Peyer's patch (tissue), 4 donors: Measurements from ENCODE around the gene ANK2.

Experiments used
- POLR2A ChIP-seq, 2 donors: fragments of 450-650 bp; IDR thresholded peaks; one replicate each; pipeline ENCODE4 v1.5.1; 2017; ENCODE audit warnings: antibody characterized with exemption in 2 of 2, mild to moderate bottlenecking in 2 of 2, moderate library complexity in 2 of 2
- TF ChIP-seq, protein P1 (sequence below), 6 experiments: fragments of 450-650 bp in 4 of 6; fragments of 200-600 bp in 2 of 6; sonication (generic) in 1 of 6; IDR thresholded peaks; one replicate each; pipeline ENCODE4 v1.5.1; 2017 to 2019; ENCODE audit warnings: antibody characterized with exemption in 6 of 6, mild to moderate bottlenecking in 3 of 6, moderate library complexity in 1 of 6

GRCh38 chr4:113106108-113106507 is 56.7 kb downstream of the ANK2 start:
- TF ChIP-seq, protein P1, sequence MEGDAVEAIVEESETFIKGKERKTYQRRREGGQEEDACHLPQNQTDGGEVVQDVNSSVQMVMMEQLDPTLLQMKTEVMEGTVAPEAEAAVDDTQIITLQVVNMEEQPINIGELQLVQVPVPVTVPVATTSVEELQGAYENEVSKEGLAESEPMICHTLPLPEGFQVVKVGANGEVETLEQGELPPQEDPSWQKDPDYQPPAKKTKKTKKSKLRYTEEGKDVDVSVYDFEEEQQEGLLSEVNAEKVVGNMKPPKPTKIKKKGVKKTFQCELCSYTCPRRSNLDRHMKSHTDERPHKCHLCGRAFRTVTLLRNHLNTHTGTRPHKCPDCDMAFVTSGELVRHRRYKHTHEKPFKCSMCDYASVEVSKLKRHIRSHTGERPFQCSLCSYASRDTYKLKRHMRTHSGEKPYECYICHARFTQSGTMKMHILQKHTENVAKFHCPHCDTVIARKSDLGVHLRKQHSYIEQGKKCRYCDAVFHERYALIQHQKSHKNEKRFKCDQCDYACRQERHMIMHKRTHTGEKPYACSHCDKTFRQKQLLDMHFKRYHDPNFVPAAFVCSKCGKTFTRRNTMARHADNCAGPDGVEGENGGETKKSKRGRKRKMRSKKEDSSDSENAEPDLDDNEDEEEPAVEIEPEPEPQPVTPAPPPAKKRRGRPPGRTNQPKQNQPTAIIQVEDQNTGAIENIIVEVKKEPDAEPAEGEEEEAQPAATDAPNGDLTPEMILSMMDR (IDR thresholded peaks at IDR 0.05), result peak in 4 of 6 experiments; percentile 17 to 51 (median 47)
- TF ChIP-seq POLR2A (IDR thresholded peaks at IDR 0.05), result no peak
